ENCODE results near the gene FRMPD1.
A peak's percentile ranks its signal among the peaks of the same experiment; 100 is the strongest.

Gene FRMPD1

DNA sequence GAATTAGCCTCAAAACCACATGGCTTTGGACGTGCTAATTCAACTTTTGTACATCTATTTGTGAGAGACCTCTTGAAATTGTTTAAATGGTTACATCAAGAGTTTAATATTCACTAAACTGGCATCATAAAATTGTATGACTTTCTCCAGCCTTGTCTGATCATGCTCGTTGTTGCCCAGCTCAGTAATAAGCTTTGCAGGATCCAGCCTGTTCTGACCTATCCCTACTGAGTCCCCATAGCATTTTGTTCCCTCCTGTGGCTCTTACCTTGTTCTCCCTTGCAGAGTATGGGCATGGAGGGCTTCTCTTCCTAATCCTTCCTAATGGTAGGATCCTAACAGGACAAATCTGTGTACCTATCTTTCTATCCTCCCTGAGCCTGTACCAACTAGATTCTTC is 127.8 kb downstream of the FRMPD1 start:
- no peak overlapping the region for H3K4me3 ChIP-seq (ENCODE audit: low read length, poor library complexity, severe bottlenecking)
- H3K4me2 ChIP-seq (ENCODE audit: low read depth, low read length, poor library complexity, severe bottlenecking), result no peak overlapping the region
- no peaks in the 10 kb centered on the region for H3K9me2 ChIP-seq (replicated peaks; ENCODE audit: low read depth, low read length)
- TF ChIP-seq, protein P1, sequence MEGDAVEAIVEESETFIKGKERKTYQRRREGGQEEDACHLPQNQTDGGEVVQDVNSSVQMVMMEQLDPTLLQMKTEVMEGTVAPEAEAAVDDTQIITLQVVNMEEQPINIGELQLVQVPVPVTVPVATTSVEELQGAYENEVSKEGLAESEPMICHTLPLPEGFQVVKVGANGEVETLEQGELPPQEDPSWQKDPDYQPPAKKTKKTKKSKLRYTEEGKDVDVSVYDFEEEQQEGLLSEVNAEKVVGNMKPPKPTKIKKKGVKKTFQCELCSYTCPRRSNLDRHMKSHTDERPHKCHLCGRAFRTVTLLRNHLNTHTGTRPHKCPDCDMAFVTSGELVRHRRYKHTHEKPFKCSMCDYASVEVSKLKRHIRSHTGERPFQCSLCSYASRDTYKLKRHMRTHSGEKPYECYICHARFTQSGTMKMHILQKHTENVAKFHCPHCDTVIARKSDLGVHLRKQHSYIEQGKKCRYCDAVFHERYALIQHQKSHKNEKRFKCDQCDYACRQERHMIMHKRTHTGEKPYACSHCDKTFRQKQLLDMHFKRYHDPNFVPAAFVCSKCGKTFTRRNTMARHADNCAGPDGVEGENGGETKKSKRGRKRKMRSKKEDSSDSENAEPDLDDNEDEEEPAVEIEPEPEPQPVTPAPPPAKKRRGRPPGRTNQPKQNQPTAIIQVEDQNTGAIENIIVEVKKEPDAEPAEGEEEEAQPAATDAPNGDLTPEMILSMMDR (conservative IDR thresholded peaks at IDR 0.05; ENCODE audit: low read length), result no peak
- TF ChIP-seq EZH2phosphoT487 (IDR thresholded peaks at IDR 0.05; ENCODE audit: borderline replicate concordance), result no peak
- H3K9me3 ChIP-seq (ENCODE audit: insufficient read depth, low read depth, low read length), result no peaks in the 10 kb centered on the region
- H3K79me2 ChIP-seq (ENCODE audit: insufficient read depth, low read length), result peaks cover 47% of the 10 kb centered on the region
- H3F3A ChIP-seq (ENCODE audit: low read depth), result no peaks in the 10 kb centered on the region; the same call in 1 of the 2 replicates
- H3K27me3 ChIP-seq (ENCODE audit: insufficient read depth, low read length, poor library complexity, severe bottlenecking), result no peaks in the 10 kb centered on the region
- peaks cover 37% of the 10 kb centered on the region for H3K4me1 ChIP-seq (ENCODE audit: insufficient read depth, low read length, poor library complexity, severe bottlenecking)
- H4K20me1 ChIP-seq (ENCODE audit: insufficient read depth, low read length, poor library complexity, severe bottlenecking), result peaks cover 43% of the 10 kb centered on the region
- H3K36me3 ChIP-seq (ENCODE audit: insufficient read depth, low read length), result peaks cover 46% of the 10 kb centered on the region; the same call in 1 of the 2 replicates
- H2AFZ ChIP-seq (ENCODE audit: low read length), result no peak overlapping the region
- H3K9ac ChIP-seq (ENCODE audit: low read depth, low read length, poor library complexity, severe bottlenecking), result no peak overlapping the region

DNA sequence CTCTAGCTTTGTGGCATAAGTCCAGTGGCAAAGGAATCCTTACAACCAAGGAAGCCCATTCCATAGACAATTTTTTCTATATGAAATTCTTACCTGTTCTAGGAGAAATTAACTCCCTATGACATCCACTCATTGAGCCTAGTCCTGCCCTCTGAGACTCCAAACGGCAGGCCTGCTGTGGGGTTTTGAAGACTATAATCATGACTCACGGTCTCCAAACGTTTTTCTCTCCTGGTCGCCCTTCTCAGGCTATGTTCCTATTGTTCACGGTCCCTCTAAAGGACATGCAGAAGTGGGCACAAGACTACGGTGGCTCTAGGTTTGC is 133.5 kb downstream of the FRMPD1 start:
- peaks cover 52% of the 10 kb centered on the region for H3K79me2 ChIP-seq (ENCODE audit: insufficient read depth, low read length)
- no peaks in the 10 kb centered on the region for H3F3A ChIP-seq (ENCODE audit: low read depth)
- peaks cover 50% of the 10 kb centered on the region for H3K27me3 ChIP-seq (ENCODE audit: insufficient read depth, low read length, poor library complexity, severe bottlenecking)
- peak overlapping the region; percentile 94 for H3K4me2 ChIP-seq (ENCODE audit: low read depth, low read length, poor library complexity, severe bottlenecking)
- H3K9ac ChIP-seq (ENCODE audit: low read depth, low read length, poor library complexity, severe bottlenecking), result peak overlapping the region; percentile 96
- peaks cover 49% of the 10 kb centered on the region for H3K4me1 ChIP-seq (ENCODE audit: insufficient read depth, low read length, poor library complexity, severe bottlenecking)
- peaks cover 23% of the 10 kb centered on the region; the same call in 1 of the 2 replicates for H3K36me3 ChIP-seq (ENCODE audit: insufficient read depth, low read length)
- peak overlapping the region; percentile 97 for H3K4me3 ChIP-seq (ENCODE audit: low read length, poor library complexity, severe bottlenecking)
- peak overlapping the region; percentile 100 for H2AFZ ChIP-seq (ENCODE audit: low read length)
- H4K20me1 ChIP-seq (ENCODE audit: insufficient read depth, low read length, poor library complexity, severe bottlenecking), result peaks cover 48% of the 10 kb centered on the region
- TF ChIP-seq, protein P1 (conservative IDR thresholded peaks at IDR 0.05; ENCODE audit: low read length), result no peak
- TF ChIP-seq EZH2phosphoT487 (IDR thresholded peaks at IDR 0.05; ENCODE audit: borderline replicate concordance), result no peak
- H3K9me3 ChIP-seq (ENCODE audit: insufficient read depth, low read depth, low read length), result no peaks in the 10 kb centered on the region
- no peaks in the 10 kb centered on the region for H3K9me2 ChIP-seq (replicated peaks; ENCODE audit: low read depth, low read length)

DNA sequence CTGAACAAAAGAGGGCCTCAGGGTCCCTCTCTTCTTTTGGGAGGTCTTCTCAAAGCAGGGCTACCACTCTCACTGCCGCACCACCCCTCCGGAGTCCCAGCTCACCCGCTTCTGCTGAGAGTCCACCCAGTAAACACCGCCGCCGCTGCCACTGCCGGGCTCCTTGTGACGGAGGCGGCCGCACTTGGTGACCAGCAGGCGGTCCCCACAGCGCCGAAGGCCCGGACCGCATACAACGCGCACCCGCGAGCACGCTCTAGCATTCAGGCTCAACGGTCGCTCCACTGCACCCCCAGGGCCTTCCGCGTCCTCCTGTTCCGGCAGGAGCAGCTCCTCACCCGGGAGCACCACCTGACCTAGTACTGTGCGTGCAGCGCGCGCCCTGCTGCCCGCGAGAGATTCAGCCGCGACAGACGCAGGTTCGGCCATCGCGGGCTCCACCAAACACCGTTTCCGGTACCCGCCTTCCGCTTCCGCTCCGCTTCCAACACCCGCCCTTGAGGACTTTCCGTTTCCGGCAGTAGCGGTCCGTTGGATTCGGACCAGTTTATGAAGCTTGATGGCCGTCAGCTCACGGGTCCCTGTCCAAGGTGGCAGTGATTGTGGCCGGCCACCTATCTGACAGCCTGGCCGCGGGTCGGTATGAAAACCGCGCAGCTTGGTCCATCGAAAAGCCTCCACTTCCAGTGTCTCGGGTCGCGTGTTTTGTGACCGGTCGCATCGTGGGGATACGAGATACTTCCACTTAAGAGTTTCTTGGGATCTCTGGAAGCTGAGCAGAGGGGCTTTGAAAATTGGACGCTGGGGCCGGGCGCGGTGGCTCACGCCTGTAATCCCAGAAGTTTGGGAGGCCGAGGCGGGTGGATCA is 134.1 kb downstream of the FRMPD1 start, which contains the start of gene EXOSC3:
Gene EXOSC3, minus strand, starts transcription at position 449 of the 868 bp plus-strand sequence. Its CDS starts 20 bp downstream, at position 429.
- peak within 1 kb of the TSS; percentile 96 for H3K9ac ChIP-seq (ENCODE audit: low read depth, low read length, poor library complexity, severe bottlenecking)
- H2AFZ ChIP-seq (ENCODE audit: low read length), result peak within 1 kb of the TSS; percentile 100
- no peaks in the 10 kb centered on the region for H3K9me2 ChIP-seq (replicated peaks; ENCODE audit: low read depth, low read length)
- peaks cover 48% of the 10 kb centered on the region for H3K79me2 ChIP-seq (ENCODE audit: insufficient read depth, low read length)
- TF ChIP-seq, protein P1 (conservative IDR thresholded peaks at IDR 0.05; ENCODE audit: low read length), result no peak
- no peak for TF ChIP-seq EZH2phosphoT487 (IDR thresholded peaks at IDR 0.05; ENCODE audit: borderline replicate concordance)
- H3K9me3 ChIP-seq (ENCODE audit: insufficient read depth, low read depth, low read length), result no peaks in the 10 kb centered on the region
- peaks cover 56% of the 10 kb centered on the region for H3K27me3 ChIP-seq (ENCODE audit: insufficient read depth, low read length, poor library complexity, severe bottlenecking)
- peaks cover 43% of the 10 kb centered on the region for H3K4me1 ChIP-seq (ENCODE audit: insufficient read depth, low read length, poor library complexity, severe bottlenecking)
- H3K4me2 ChIP-seq (ENCODE audit: low read depth, low read length, poor library complexity, severe bottlenecking), result peak within 1 kb of the TSS; percentile 94
- H3K36me3 ChIP-seq (ENCODE audit: insufficient read depth, low read length), result peaks cover 17% of the 10 kb centered on the region; the same call in 1 of the 2 replicates
- peaks cover 44% of the 10 kb centered on the region for H4K20me1 ChIP-seq (ENCODE audit: insufficient read depth, low read length, poor library complexity, severe bottlenecking)
- no peaks in the 10 kb centered on the region for H3F3A ChIP-seq (ENCODE audit: low read depth)
- peak within 1 kb of the TSS; percentile 97 for H3K4me3 ChIP-seq (ENCODE audit: low read length, poor library complexity, severe bottlenecking)
